Endothelial cell of umbilical vein (primary cell): Measurements from ENCODE around the gene CLSTN2. TPM values are rescaled to one million over a fixed set of nuclear protein-coding genes. Genes with fewer than 3 reads are reported as not detected.

ENCODE experiments used
- BruUV-seq: library from RNA; stranded (reverse); fragments of 400-500 nt; replicated peaks from 2 replicates; lab custom pipeline; 2021; lab: Mats Ljungman, UMichigan
- CTCF ChIA-PET: fragments of 300-600, 350-600 bp; sonication (Branson Sonifier 250); formaldehyde crosslinking; loops from one replicate; lab custom pipeline; 2021; ENCODE audit warnings: antibody characterized with exemption, inconsistent platforms; lab: Charles Lee
- POLR2A ChIA-PET: fragments of 300-600, 350-600 bp; sonication (Branson Sonifier 250); formaldehyde crosslinking; loops from one replicate; lab custom pipeline; 2021; ENCODE audit warnings: antibody characterized with exemption, inconsistent platforms; lab: Charles Lee
- DNase-seq: peaks from one replicate; pipeline ENCODE4 v3.0.0-alpha.2; 2011; ENCODE audit warnings: low read depth, low spot score
- FAIRE-seq: peaks from 2 replicates; lab custom pipeline; 2011; peaks lifted over from hg19 to GRCh38; lab: Jason Lieb, UNC
- H2AFZ ChIP-seq: 2 replicates; pipeline ENCODE4 v1.6.0; 2012; ENCODE audit warnings: low read depth, low read length, control low read depth, inconsistent platforms
- H3K27ac ChIP-seq: 2 replicates; pipeline ENCODE4 v1.5.1; 2011; ENCODE audit warnings: low read depth, mild to moderate bottlenecking, control low read depth, low read length, moderate library complexity; ENCODE audit not compliant: insufficient read depth
- H3K27me3 ChIP-seq, 2 experiments: 2 replicates each; pipeline versions ENCODE4 v1.6.0 to v1.6.1; 2011; ENCODE audit warnings: low read length in 2 of 2, mixed read lengths in 1 of 2; ENCODE audit not compliant: control insufficient read depth in 2 of 2, insufficient read depth in 2 of 2
- H3K36me3 ChIP-seq, 2 experiments: 2 replicates in 1 of 2; 3 replicates in 1 of 2; pipeline ENCODE4 v1.5.1; 2011; ENCODE audit warnings: low read length in 2 of 2, mild to moderate bottlenecking in 1 of 2, moderate library complexity in 1 of 2; ENCODE audit not compliant: control insufficient read depth in 2 of 2, insufficient read depth in 2 of 2; ENCODE audit errors: extremely low read depth in 1 of 2
- H3K4me1 ChIP-seq: 3 replicates; pipeline ENCODE4 v1.5.1; 2011; ENCODE audit warnings: mild to moderate bottlenecking, low read length; ENCODE audit not compliant: control insufficient read depth, insufficient read depth; ENCODE audit errors: extremely low read depth
- H3K4me2 ChIP-seq: 2 replicates; pipeline ENCODE4 v1.6.1; 2011; ENCODE audit warnings: low read length, control low read depth, mixed read lengths; ENCODE audit not compliant: insufficient read depth
- H3K4me3 ChIP-seq, 3 experiments: fragments of 200-600 bp in 1 of 3; sonication (generic), shearing (Covaris generic) in 1 of 3; replicated peaks in 1 of 3; 2 replicates each; pipeline ENCODE4 v1.5.1; 2011 to 2016; ENCODE audit warnings: control low read depth in 3 of 3, low read length in 3 of 3, mild to moderate bottlenecking in 2 of 3, inconsistent platforms in 1 of 3, low read depth in 1 of 3, moderate library complexity in 1 of 3; ENCODE audit not compliant: insufficient read depth in 1 of 3
- H3K79me2 ChIP-seq: 2 replicates; pipeline ENCODE4 v1.6.0; 2012; ENCODE audit warnings: low read length, inconsistent platforms; ENCODE audit not compliant: control insufficient read depth, insufficient read depth
- H3K9ac ChIP-seq: replicated peaks from 2 replicates; pipeline ENCODE3; 2011; ENCODE audit warnings: low read length, control low read depth; ENCODE audit not compliant: insufficient read depth; ENCODE audit errors: extremely low read depth
- H3K9me1 ChIP-seq: replicated peaks from 3 replicates; pipeline ENCODE4 v1.6.0; 2011; ENCODE audit warnings: mild to moderate bottlenecking, low read length; ENCODE audit not compliant: control insufficient read depth, insufficient read depth; ENCODE audit errors: extremely low read depth
- H3K9me3 ChIP-seq: replicated peaks from 2 replicates; pipeline ENCODE4 v1.5.1; 2012; ENCODE audit warnings: low read length, inconsistent platforms; ENCODE audit not compliant: control insufficient read depth, insufficient read depth
- H4K20me1 ChIP-seq: replicated peaks from 2 replicates; pipeline ENCODE3; 2011; ENCODE audit warnings: mild to moderate bottlenecking, low read length; ENCODE audit not compliant: control insufficient read depth, insufficient read depth; ENCODE audit errors: extremely low read depth
- EZH2 ChIP-seq: IDR thresholded peaks from 2 replicates; pipeline ENCODE4 v1.6.1; 2012; ENCODE audit warnings: borderline replicate concordance, low read depth, mild to moderate bottlenecking, moderate library complexity, low read length, inconsistent platforms; ENCODE audit not compliant: severe bottlenecking
- FOS ChIP-seq: IDR thresholded peaks from 2 replicates; pipeline ENCODE4 v1.6.1; 2011; ENCODE audit warnings: mild to moderate bottlenecking, low read length, moderate library complexity, borderline replicate concordance; ENCODE audit not compliant: insufficient read depth
- GATA2 ChIP-seq: IDR thresholded peaks from 2 replicates; pipeline ENCODE4 v1.7.0; 2011; ENCODE audit warnings: low read depth, mild to moderate bottlenecking, moderate library complexity, mixed read lengths, low read length; ENCODE audit not compliant: insufficient read length, insufficient read depth
- JUN ChIP-seq: IDR thresholded peaks from 2 replicates; pipeline ENCODE4 v1.6.1; 2011; ENCODE audit warnings: borderline replicate concordance, low read depth; ENCODE audit not compliant: insufficient read length, insufficient read depth
- MYC ChIP-seq: IDR thresholded peaks from one replicate; pipeline ENCODE4 v1.6.1; 2011; ENCODE audit warnings: mild to moderate bottlenecking, low read depth, low read length
- POLR2A ChIP-seq: IDR thresholded peaks from 2 replicates; pipeline ENCODE4 v1.6.1; 2012; ENCODE audit warnings: low read depth, mild to moderate bottlenecking, control low read depth, low read length
- POLR2AphosphoS5 ChIP-seq: IDR thresholded peaks from 2 replicates; pipeline ENCODE4 v1.6.1; 2012; ENCODE audit warnings: low read depth, mild to moderate bottlenecking, control low read depth, low read length, moderate library complexity; ENCODE audit not compliant: insufficient read depth
- dilution Hi-C: fragments of 300-500 bp; cut with MboI; formaldehyde crosslinking; loops from one replicate; pipeline ENCODE4 v1.15.0; 2019; ENCODE audit warnings: low sequenced_read_pairs; ENCODE audit not compliant: extremely low pct_ligation_motif_present
- intact Hi-C: fragments of 100-400 bp; cut with micrococcal nuclease; formaldehyde crosslinking; loops from one replicate; pipeline ENCODE4 v1.10.0; 2022
- polyA plus RNA-seq, 4 experiments: library from polyadenylated mRNA; depleted of rRNA in 3 of 4; stranded (reverse) in 3 of 4; unstranded in 1 of 4; fragments of >200 nt; gene quantifications; 2 replicates each; pipeline versions ENCODE4 v1.2.1 to v1.2.3, GENCODE V29; 2011 to 2012; ENCODE audit warnings: missing spikeins in 1 of 4
- total RNA-seq: library from RNA; stranded (reverse); gene quantifications from 2 replicates; pipeline ENCODE4 v1.2.3, GENCODE V29; 2021
- TF ChIP-seq, protein P1 (sequence below), 2 donors: IDR thresholded peaks; 1 replicate in 1 of 2; 2 replicates in 1 of 2; pipeline ENCODE4 v1.5.1; 2011; ENCODE audit warnings: low read length in 2 of 2, mild to moderate bottlenecking in 2 of 2, moderate library complexity in 2 of 2, control low read depth in 1 of 2, inconsistent platforms in 1 of 2, low read depth in 1 of 2; ENCODE audit not compliant: insufficient read depth in 1 of 2; ENCODE audit errors: extremely low read depth in 1 of 2
- TF ChIP-seq, protein P2 (sequence below): IDR thresholded peaks from 2 replicates; pipeline ENCODE4 v1.6.1; 2011; ENCODE audit not compliant: insufficient read depth, insufficient read length

CLSTN2 gene
- total and polyA plus RNA-seq, 2 donors (not counting 3 experiments of a cell fraction or from before 2014, with no cell fraction given): 0.26 to 0.38 TPM

DNA sequence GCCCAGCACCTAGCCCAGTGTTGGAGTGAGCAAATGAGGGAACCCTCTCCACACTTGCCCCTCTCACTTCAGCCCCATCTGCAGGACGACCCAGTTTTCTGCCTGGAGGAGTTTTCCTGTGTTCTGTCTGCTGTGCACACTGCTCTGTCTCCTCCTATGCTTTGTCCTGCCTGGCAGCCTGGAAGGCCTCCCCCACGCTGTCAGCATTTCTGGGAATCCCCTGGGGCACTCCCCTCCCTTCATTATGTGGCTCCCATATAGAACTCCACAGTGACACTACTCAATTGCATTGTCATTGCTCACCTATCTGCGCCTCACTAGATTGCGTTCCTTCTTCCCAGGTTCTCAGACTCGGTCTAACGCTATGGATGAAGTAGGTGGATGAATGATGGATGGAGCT lies 13.9 kb downstream of the CLSTN2 start:
- FAIRE-seq: no peak
- dilution Hi-C loops (no loop called here), intact Hi-C loops (no loop called here)
- Histone ChIP-seq H4K20me1 (no peaks in the 10 kb centered on the region), H3K9ac (no peak overlapping the region), H3K4me2 (no peak overlapping the region), H3K27ac (no peak overlapping the region), H3K9me1 (no peaks in the 10 kb centered on the region), H2AFZ (no peak overlapping the region), H3K4me3 (no peak overlapping the region), H3K9me3 (no peaks in the 10 kb centered on the region), H3K27me3 (no peaks in the 10 kb centered on the region), H3K36me3 (no peaks in the 10 kb centered on the region), H3K79me2 (no peaks in the 10 kb centered on the region), H3K4me1 (no peaks in the 10 kb centered on the region)
- CTCF ChIA-PET: interaction anchor here (2.0 kb wide), 1 partner anchor 11 kb away, joined by 6 read pairs; no protein-coding TSS in a partner anchor
- no peak for DNase-seq
- no TSS peak for BruUV-seq
- POLR2A ChIA-PET: no interaction called here
- TF ChIP-seq, protein P1, sequence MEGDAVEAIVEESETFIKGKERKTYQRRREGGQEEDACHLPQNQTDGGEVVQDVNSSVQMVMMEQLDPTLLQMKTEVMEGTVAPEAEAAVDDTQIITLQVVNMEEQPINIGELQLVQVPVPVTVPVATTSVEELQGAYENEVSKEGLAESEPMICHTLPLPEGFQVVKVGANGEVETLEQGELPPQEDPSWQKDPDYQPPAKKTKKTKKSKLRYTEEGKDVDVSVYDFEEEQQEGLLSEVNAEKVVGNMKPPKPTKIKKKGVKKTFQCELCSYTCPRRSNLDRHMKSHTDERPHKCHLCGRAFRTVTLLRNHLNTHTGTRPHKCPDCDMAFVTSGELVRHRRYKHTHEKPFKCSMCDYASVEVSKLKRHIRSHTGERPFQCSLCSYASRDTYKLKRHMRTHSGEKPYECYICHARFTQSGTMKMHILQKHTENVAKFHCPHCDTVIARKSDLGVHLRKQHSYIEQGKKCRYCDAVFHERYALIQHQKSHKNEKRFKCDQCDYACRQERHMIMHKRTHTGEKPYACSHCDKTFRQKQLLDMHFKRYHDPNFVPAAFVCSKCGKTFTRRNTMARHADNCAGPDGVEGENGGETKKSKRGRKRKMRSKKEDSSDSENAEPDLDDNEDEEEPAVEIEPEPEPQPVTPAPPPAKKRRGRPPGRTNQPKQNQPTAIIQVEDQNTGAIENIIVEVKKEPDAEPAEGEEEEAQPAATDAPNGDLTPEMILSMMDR (IDR thresholded peaks at IDR 0.05; ENCODE audit: extremely low read depth in 1 of 2, insufficient read depth in 1 of 2, low read depth in 1 of 2, low read length in 2 of 2): no peak
- TF ChIP-seq GATA2: no peak
- TF ChIP-seq, protein P2, sequence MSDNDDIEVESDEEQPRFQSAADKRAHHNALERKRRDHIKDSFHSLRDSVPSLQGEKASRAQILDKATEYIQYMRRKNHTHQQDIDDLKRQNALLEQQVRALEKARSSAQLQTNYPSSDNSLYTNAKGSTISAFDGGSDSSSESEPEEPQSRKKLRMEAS: no peak
- no peak for TF ChIP-seq FOS
- TF ChIP-seq MYC: no peak
- no peak for TF ChIP-seq POLR2A
- TF ChIP-seq EZH2: no peak
- TF ChIP-seq JUN: no peak
- no peak for TF ChIP-seq POLR2AphosphoS5
